ENCODE results near the gene GAS7.

GAS7 gene

GRCh38 chr17:10198509-10199249, at the start of gene GAS7:
Gene GAS7, minus strand, starts transcription at chr17:10198606.
- peak; percentile 68 for DNase-seq (ENCODE audit: extremely low spot score)
- TF ChIP-seq FOXM1 (IDR thresholded peaks at IDR 0.05; ENCODE audit: borderline replicate concordance) (no peak), ZNF384 (IDR thresholded peaks at IDR 0.05) (no peak), ELF4 (IDR thresholded peaks at IDR 0.05) (no peak)
- CTCF ChIA-PET, result interaction anchor here (2.2 kb wide), 1 partner anchor 10 kb away, joined by 6 read pairs; no protein-coding TSS in a partner anchor
- POLR2A ChIA-PET, result interaction anchor here (1.3 kb wide), 1 partner anchor 16 kb away, joined by 3 read pairs; no protein-coding TSS in a partner anchor

GRCh38 chr17:10247810-10248209, 49.4 kb upstream of the GAS7 start:
- ChIA-PET POLR2A (no interaction called here), CTCF (no interaction called here)
- no peak for TF ChIP-seq TARDBP (IDR thresholded peaks at IDR 0.05)
- no peak for TF ChIP-seq PKNOX1 (IDR thresholded peaks at IDR 0.05)
- no peak for TF ChIP-seq FOXK2 (IDR thresholded peaks at IDR 0.05)
- no peak for TF ChIP-seq SUZ12 (IDR thresholded peaks at IDR 0.05)
- no peak for TF ChIP-seq HDGF (IDR thresholded peaks at IDR 0.05; ENCODE audit: borderline replicate concordance)
- no peak for TF ChIP-seq FOXA1 (IDR thresholded peaks at IDR 0.05)
- TF ChIP-seq FOXM1 (IDR thresholded peaks at IDR 0.05; ENCODE audit: borderline replicate concordance), result no peak
- no peak for TF ChIP-seq CTBP1 (IDR thresholded peaks at IDR 0.05; ENCODE audit: borderline replicate concordance)
- no peak for TF ChIP-seq SP1 (IDR thresholded peaks at IDR 0.05)
- no peak for TF ChIP-seq ELF4 (IDR thresholded peaks at IDR 0.05)
- no peak for TF ChIP-seq L3MBTL2 (conservative IDR thresholded peaks at IDR 0.05)
- no peak for TF ChIP-seq LEF1 (IDR thresholded peaks at IDR 0.05; ENCODE audit: borderline replicate concordance)
- TF ChIP-seq BHLHE40 (IDR thresholded peaks at IDR 0.05; ENCODE audit: borderline replicate concordance), result no peak
- TF ChIP-seq ARNT (IDR thresholded peaks at IDR 0.05), result no peak
- TF ChIP-seq ZNF384 (IDR thresholded peaks at IDR 0.05), result no peak
- TF ChIP-seq NFRKB (IDR thresholded peaks at IDR 0.05), result no peak
- DNase-seq (ENCODE audit: extremely low spot score), result no peak

GRCh38 chr17:10243883-10244844, 45.8 kb upstream of the GAS7 start:
- no peak for TF ChIP-seq FOXK2 (IDR thresholded peaks at IDR 0.05)
- no peak for TF ChIP-seq ZNF384 (IDR thresholded peaks at IDR 0.05)
- TF ChIP-seq ARNT (IDR thresholded peaks at IDR 0.05), result no peak
- TF ChIP-seq TARDBP (IDR thresholded peaks at IDR 0.05), result no peak
- no peak for TF ChIP-seq FOXA1 (IDR thresholded peaks at IDR 0.05)
- no peak for DNase-seq (ENCODE audit: extremely low spot score)
- POLR2A ChIA-PET, result no interaction called here
- CTCF ChIA-PET, result no interaction called here

GRCh38 chr17:10241781-10242180, 43.4 kb upstream of the GAS7 start:
- CTCF ChIA-PET, result no interaction called here
- POLR2A ChIA-PET, result no interaction called here
- TF ChIP-seq SP1 (IDR thresholded peaks at IDR 0.05) (no peak), SUZ12 (IDR thresholded peaks at IDR 0.05) (no peak), CTBP1 (IDR thresholded peaks at IDR 0.05; ENCODE audit: borderline replicate concordance) (no peak), FOXA1 (IDR thresholded peaks at IDR 0.05) (no peak), FOXK2 (IDR thresholded peaks at IDR 0.05) (no peak), HDGF (IDR thresholded peaks at IDR 0.05; ENCODE audit: borderline replicate concordance) (no peak), TARDBP (IDR thresholded peaks at IDR 0.05) (no peak), L3MBTL2 (conservative IDR thresholded peaks at IDR 0.05) (no peak), ARNT (IDR thresholded peaks at IDR 0.05) (no peak), ELF4 (IDR thresholded peaks at IDR 0.05) (no peak), BHLHE40 (IDR thresholded peaks at IDR 0.05; ENCODE audit: borderline replicate concordance) (no peak), NFRKB (IDR thresholded peaks at IDR 0.05) (no peak)
- DNase-seq (ENCODE audit: extremely low spot score), result no peak

- POLR2A ChIA-PET, result no interaction called here
- no peak for TF ChIP-seq NFRKB (IDR thresholded peaks at IDR 0.05)
- TF ChIP-seq FOXK2 (IDR thresholded peaks at IDR 0.05), result no peak
- TF ChIP-seq PKNOX1 (IDR thresholded peaks at IDR 0.05), result no peak
- TF ChIP-seq CTBP1 (IDR thresholded peaks at IDR 0.05; ENCODE audit: borderline replicate concordance), result no peak
- no peak for TF ChIP-seq BHLHE40 (IDR thresholded peaks at IDR 0.05; ENCODE audit: borderline replicate concordance)
- TF ChIP-seq TARDBP (IDR thresholded peaks at IDR 0.05), result no peak
- no peak for TF ChIP-seq FOXM1 (IDR thresholded peaks at IDR 0.05; ENCODE audit: borderline replicate concordance)
- no peak for TF ChIP-seq SUZ12 (IDR thresholded peaks at IDR 0.05)
- TF ChIP-seq L3MBTL2 (conservative IDR thresholded peaks at IDR 0.05), result no peak
- TF ChIP-seq ELF4 (IDR thresholded peaks at IDR 0.05), result no peak
- no peak for DNase-seq (ENCODE audit: extremely low spot score)
- CTCF ChIA-PET, result no interaction called here
These were observed 40.3 kb upstream of the GAS7 start for GRCh38 chr17:10238661-10239060.

GRCh38 chr17:10234033-10234432, 35.6 kb upstream of the GAS7 start:
- TF ChIP-seq FOXM1 (IDR thresholded peaks at IDR 0.05; ENCODE audit: borderline replicate concordance) (no peak), FOXK2 (IDR thresholded peaks at IDR 0.05) (no peak), ZNF384 (IDR thresholded peaks at IDR 0.05) (no peak), ARNT (IDR thresholded peaks at IDR 0.05) (no peak), CTBP1 (IDR thresholded peaks at IDR 0.05; ENCODE audit: borderline replicate concordance) (no peak), HDGF (IDR thresholded peaks at IDR 0.05; ENCODE audit: borderline replicate concordance) (no peak), FOXA1 (IDR thresholded peaks at IDR 0.05) (no peak), LEF1 (IDR thresholded peaks at IDR 0.05; ENCODE audit: borderline replicate concordance) (no peak), ELF4 (IDR thresholded peaks at IDR 0.05) (no peak), BHLHE40 (IDR thresholded peaks at IDR 0.05; ENCODE audit: borderline replicate concordance) (no peak), SUZ12 (IDR thresholded peaks at IDR 0.05) (no peak), NFRKB (IDR thresholded peaks at IDR 0.05) (no peak), L3MBTL2 (conservative IDR thresholded peaks at IDR 0.05) (no peak), PKNOX1 (IDR thresholded peaks at IDR 0.05) (no peak)
- POLR2A ChIA-PET, result no interaction called here
- no peak for DNase-seq (ENCODE audit: extremely low spot score)
- CTCF ChIA-PET, result no interaction called here
